Lower lobe of right lung (tissue), 2 donors: Measurements from ENCODE around the gene PLCXD3. TPM values are rescaled to one million over a fixed set of nuclear protein-coding genes. Genes with fewer than 3 reads are reported as not detected.

ENCODE experiments used
- ATAC-seq, 2 donors: fragments of 200-7000 bp; cut with Tn5 transposase; one replicate each; pipeline ENCODE4 v1.9.1; 2020 to 2022; ENCODE audit warnings: mild to moderate bottlenecking in 2 of 2, moderate library complexity in 2 of 2
- DNase-seq: peaks from one replicate; pipeline ENCODE4 v3.0.0-alpha.2; 2020
- H3K27ac ChIP-seq: fragments of 200-600 bp; one replicate; pipeline ENCODE4 v1.8.0; 2022
- H3K27me3 ChIP-seq: fragments of 200-600 bp; one replicate; pipeline ENCODE4 v1.8.0; 2022; ENCODE audit warnings: low read depth
- H3K36me3 ChIP-seq: fragments of 200-600 bp; one replicate; pipeline ENCODE4 v1.8.0; 2022; ENCODE audit warnings: mild to moderate bottlenecking
- H3K4me1 ChIP-seq: fragments of 200-600 bp; one replicate; pipeline ENCODE4 v1.8.0; 2022
- H3K4me3 ChIP-seq: fragments of 200-600 bp; one replicate; pipeline ENCODE4 v1.8.0; 2022; ENCODE audit warnings: mild to moderate bottlenecking
- H3K9me3 ChIP-seq: fragments of 200-600 bp; one replicate; pipeline ENCODE4 v1.8.0; 2022
- CTCF ChIP-seq: fragments of 200-600 bp; IDR thresholded peaks from one replicate; pipeline ENCODE4 v1.8.0; 2022; ENCODE audit warnings: antibody characterized with exemption, mild to moderate bottlenecking
- intact Hi-C: fragments of 100-400 bp; cut with DNase I; formaldehyde crosslinking; loops from one replicate; pipeline ENCODE4 v1.11.0; 2022
- total RNA-seq: library from RNA; stranded (reverse); fragmentation: NEBNext Ultra II Directional; extraction: Animal tissue kit (Norgen Biotek cat#: 25700); gene quantifications from one replicate; pipeline ENCODE4 v1.2.1, GENCODE V29; 2021
- donor health status: DM: no; HTN: yes; CAD: no; lungs with severe emphysema.

Gene PLCXD3
- total RNA-seq, 1 donor from 2014 or later: 2.8 TPM

- H3K36me3 ChIP-seq: no peaks in the 10 kb centered on the region
- ATAC-seq: no peak
- no peaks in the 10 kb centered on the region for H3K9me3 ChIP-seq
- DNase-seq: no peak
- TF ChIP-seq CTCF: no peak
- intact Hi-C loops: no loop called here
- no peak overlapping the region for H3K27ac ChIP-seq
- no peaks in the 10 kb centered on the region for H3K27me3 ChIP-seq
- no peak overlapping the region for H3K4me3 ChIP-seq
- H3K4me1 ChIP-seq: no peaks in the 10 kb centered on the region
Observed at GRCh38 chr5:41286165-41286564, 224.2 kb downstream of the PLCXD3 start.

- no peak for DNase-seq
- Histone ChIP-seq H3K4me1 (no peaks in the 10 kb centered on the region), H3K4me3 (no peak overlapping the region), H3K27ac (no peak overlapping the region), H3K27me3 (no peaks in the 10 kb centered on the region), H3K36me3 (no peaks in the 10 kb centered on the region), H3K9me3 (no peaks in the 10 kb centered on the region)
- no peak for TF ChIP-seq CTCF
- ATAC-seq: no peak
- intact Hi-C loops: no loop called here
Observed at GRCh38 chr5:41284938-41285337, 225.5 kb downstream of the PLCXD3 start.

- intact Hi-C loops: no loop called here
- Histone ChIP-seq H3K27ac (no peak overlapping the region), H3K4me3 (no peak overlapping the region), H3K27me3 (no peaks in the 10 kb centered on the region), H3K36me3 (no peaks in the 10 kb centered on the region), H3K4me1 (no peaks in the 10 kb centered on the region), H3K9me3 (no peaks in the 10 kb centered on the region)
- no peak for ATAC-seq
- DNase-seq: no peak
- TF ChIP-seq CTCF: no peak
Observed at GRCh38 chr5:41281215-41281810, 229.1 kb downstream of the PLCXD3 start.

GRCh38 chr5:41279040-41279439 is 231.4 kb downstream of the PLCXD3 start:
- DNase-seq (no peak), ATAC-seq (no peak)
- no peak for TF ChIP-seq CTCF
- H3K9me3 ChIP-seq: no peaks in the 10 kb centered on the region
- intact Hi-C loops: no loop called here
- no peaks in the 10 kb centered on the region for H3K27me3 ChIP-seq
- H3K36me3 ChIP-seq: no peaks in the 10 kb centered on the region
- H3K4me1 ChIP-seq: no peaks in the 10 kb centered on the region
- H3K4me3 ChIP-seq: no peak overlapping the region
- no peak overlapping the region for H3K27ac ChIP-seq

GRCh38 chr5:41277476-41278245 is 232.7 kb downstream of the PLCXD3 start:
- no peaks in the 10 kb centered on the region for H3K9me3 ChIP-seq
- intact Hi-C loops: no loop called here
- no peaks in the 10 kb centered on the region for H3K4me1 ChIP-seq
- no peak overlapping the region for H3K27ac ChIP-seq
- ATAC-seq (no peak), DNase-seq (no peak)
- H3K36me3 ChIP-seq: no peaks in the 10 kb centered on the region
- no peaks in the 10 kb centered on the region for H3K27me3 ChIP-seq
- no peak overlapping the region for H3K4me3 ChIP-seq
- no peak for TF ChIP-seq CTCF
